B cell (primary cell): ENCODE measurements around the gene SMPD3. TPM values are rescaled to one million over a fixed set of nuclear protein-coding genes. Genes with fewer than 3 reads are reported as not detected.

Experiments used
- ATAC-seq: fragments of 200-7000 bp; cut with Tn5 transposase; one replicate; pipeline ENCODE4 v1.10.0; 2021; ENCODE audit warnings: low read depth, mild to moderate bottlenecking, moderate number of reproducible peaks, moderate library complexity
- CTCF ChIA-PET: fragments of 350-600 bp; sonication (Branson Sonifier 250); formaldehyde crosslinking; loops from one replicate; lab custom pipeline; 2021; ENCODE audit warnings: antibody characterized with exemption, inconsistent platforms; lab: Charles Lee
- POLR2A ChIA-PET: fragments of 350-600 bp; sonication (Branson Sonifier 250); formaldehyde crosslinking; loops from one replicate; lab custom pipeline; 2021; ENCODE audit warnings: antibody characterized with exemption; lab: Charles Lee
- DNase-seq: peaks from one replicate; pipeline ENCODE4 v3.0.0; 2013
- H2AFZ ChIP-seq: 2 replicates; pipeline ENCODE4 v1.6.1; 2012; ENCODE audit warnings: mild to moderate bottlenecking, low read depth, low read length; ENCODE audit not compliant: insufficient read depth, poor library complexity, severe bottlenecking
- H3K27ac ChIP-seq, 2 donors: 1 replicate in 1 of 2; 2 replicates in 1 of 2; pipeline ENCODE4 v1.5.1; 2012 to 2013; ENCODE audit warnings: low read length in 2 of 2, mild to moderate bottlenecking in 2 of 2, moderate library complexity in 1 of 2
- H3K27me3 ChIP-seq, 4 experiments: fragments of 200-600 bp in 1 of 4; sonication (generic) in 1 of 4; replicated peaks in 1 of 4; 1 replicate in 2 of 4; 2 replicates in 2 of 4; pipeline versions ENCODE4 v1.6.1 to v1.7.0; 2013 to 2016; ENCODE audit warnings: low read length in 3 of 4, mild to moderate bottlenecking in 2 of 4, mixed read lengths in 1 of 4, moderate library complexity in 1 of 4; ENCODE audit not compliant: insufficient read depth in 4 of 4, control insufficient read depth in 3 of 4; ENCODE audit errors: control extremely low read depth in 1 of 4
- H3K36me3 ChIP-seq, 2 experiments: replicated peaks in 1 of 2; 1 replicate in 1 of 2; 2 replicates in 1 of 2; pipeline versions ENCODE4 v1.6.1 to v1.7.1; 2013; ENCODE audit warnings: low read length in 1 of 2; ENCODE audit not compliant: insufficient read depth in 2 of 2, control insufficient read depth in 1 of 2; ENCODE audit errors: control extremely low read depth in 1 of 2, extremely low read depth in 1 of 2
- H3K4me1 ChIP-seq, 2 donors: fragments of 200-600 bp in 1 of 2; sonication (generic) in 1 of 2; 1 replicate in 1 of 2; 2 replicates in 1 of 2; pipeline versions ENCODE4 v1.5.1 to v1.6.1; 2013 to 2017; ENCODE audit warnings: low read length in 2 of 2; ENCODE audit not compliant: control insufficient read depth in 2 of 2, insufficient read depth in 2 of 2
- H3K4me2 ChIP-seq: replicated peaks from 2 replicates; pipeline ENCODE3; 2012; ENCODE audit warnings: mild to moderate bottlenecking, low read depth, low read length; ENCODE audit not compliant: poor library complexity, severe bottlenecking
- H3K4me3 ChIP-seq, 5 experiments: fragments of 200-600 bp in 1 of 5; sonication (generic) in 1 of 5; 1 replicate in 3 of 5; 2 replicates in 2 of 5; pipeline versions ENCODE4 v1.5.1 to v1.7.0; 2011 to 2016; ENCODE audit warnings: low read length in 4 of 5, mild to moderate bottlenecking in 4 of 5, low read depth in 2 of 5, control low read depth in 1 of 5, moderate library complexity in 1 of 5; ENCODE audit not compliant: insufficient read depth in 1 of 5; ENCODE audit errors: control extremely low read depth in 1 of 5, extremely low read depth in 1 of 5
- H3K79me2 ChIP-seq: fragments of 200-600 bp; sonication (generic); one replicate; pipeline ENCODE4 v1.6.0; 2016; ENCODE audit warnings: low read length; ENCODE audit not compliant: control insufficient read depth, insufficient read depth
- H3K9ac ChIP-seq: fragments of 200-600 bp; sonication (generic); 2 replicates; pipeline ENCODE4 v1.6.1; 2017; ENCODE audit warnings: mild to moderate bottlenecking, low read length, moderate library complexity
- H3K9me3 ChIP-seq, 3 donors: one replicate each; pipeline versions ENCODE4 v1.6.1 to v1.7.1; 2013; ENCODE audit warnings: low read length in 2 of 3; ENCODE audit not compliant: control insufficient read depth in 2 of 3, insufficient read depth in 1 of 3; ENCODE audit errors: control extremely low read depth in 1 of 3
- H4K20me1 ChIP-seq: 2 replicates; pipeline ENCODE4 v1.6.0; 2012; ENCODE audit warnings: mild to moderate bottlenecking, low read length; ENCODE audit not compliant: insufficient read depth, control insufficient read depth, poor library complexity, severe bottlenecking
- H3K27ac Mint-ChIP-seq: one replicate; pipeline ENCODE4 v1.8.0; 2021; ENCODE audit warnings: mixed read lengths
- H3K27me3 Mint-ChIP-seq: one replicate; pipeline ENCODE4 v1.8.0; 2021; ENCODE audit warnings: mixed read lengths
- H3K4me1 Mint-ChIP-seq: one replicate; pipeline ENCODE4 v1.8.0; 2021; ENCODE audit warnings: mixed read lengths
- H3K4me3 Mint-ChIP-seq: one replicate; pipeline ENCODE4 v1.8.0; 2021; ENCODE audit warnings: mixed read lengths
- H3K9me3 Mint-ChIP-seq: one replicate; pipeline ENCODE4 v1.8.0; 2022; ENCODE audit warnings: mixed read lengths; ENCODE audit not compliant: insufficient read depth
- CTCF ChIP-seq: fragments of 200-600 bp; IDR thresholded peaks from one replicate; pipeline ENCODE4 v1.8.0; 2022; ENCODE audit warnings: antibody characterized with exemption, mild to moderate bottlenecking
- EZH2 ChIP-seq: IDR thresholded peaks from 2 replicates; pipeline ENCODE4 v1.6.1; 2012; ENCODE audit warnings: borderline replicate concordance, low read depth, mild to moderate bottlenecking, moderate library complexity, low read length; ENCODE audit not compliant: insufficient read depth, poor library complexity, severe bottlenecking
- WGBS: methylation state at CpG from one replicate; pipeline ENCODE4 v1.1.5; 2013; ENCODE audit warnings: missing lambda C conversion rate; ENCODE audit not compliant: insufficient coverage; 5-methylcytosine and 5-hydroxymethylcytosine counted together
- intact Hi-C: fragments of 100-400 bp; cut with micrococcal nuclease; formaldehyde crosslinking; loops from one replicate; pipeline ENCODE4 v1.10.0; 2022
- polyA plus RNA-seq: library from polyadenylated mRNA; depleted of rRNA; stranded (reverse); fragments of >200 nt; gene quantifications from 2 replicates; pipeline ENCODE4 v1.2.3, GENCODE V29; 2012
- total RNA-seq, 2 donors: library from RNA; stranded (reverse); fragments of 120-200 nt in 1 of 2; gene quantifications; 1 replicate in 1 of 2; 2 replicates in 1 of 2; pipeline versions ENCODE4 v1.2.3 to v1.2.4, GENCODE V29; 2013 to 2022

The SMPD3 gene
- total and polyA plus RNA-seq, 2 donors (not counting 1 experiment from before 2014, with no cell fraction given), result 1.2 to 2.8 TPM

- Histone ChIP-seq H3K4me2 (no peak overlapping the region), H3K27ac (no peak overlapping the region), H3K4me3 (no peak overlapping the region), H3K79me2 (no peaks in the 10 kb centered on the region), H3K4me1 (peaks cover 0 to 6% of the 10 kb centered on the region in 2 donors), H3K36me3 (no peaks in the 10 kb centered on the region), H3K9me3 (no peaks in the 10 kb centered on the region), H3K9ac (no peak overlapping the region), H4K20me1 (no peaks in the 10 kb centered on the region), H2AFZ (no peak overlapping the region), H3K27me3 (peaks cover 0 to 3% (median 0%) of the 10 kb centered on the region in 4 experiments)
- ChIA-PET POLR2A (interaction anchor here (0.6 kb wide), 1 partner anchor 301 kb away, joined by 5 read pairs; no protein-coding TSS in a partner anchor), CTCF (interaction anchor here (1.2 kb wide), 1 partner anchor 9 kb away, joined by 3 read pairs; no protein-coding TSS in a partner anchor)
- no peak overlapping the region for H3K4me3 Mint-ChIP-seq
- H3K27ac Mint-ChIP-seq, result no peak overlapping the region
- H3K4me1 Mint-ChIP-seq, result peaks cover 5% of the 10 kb centered on the region
- no peaks in the 10 kb centered on the region for H3K9me3 Mint-ChIP-seq
- peaks cover 4% of the 10 kb centered on the region for H3K27me3 Mint-ChIP-seq
- TF ChIP-seq CTCF (no peak), EZH2 (no peak)
- ATAC-seq (no peak), DNase-seq (no peak)
- intact Hi-C loops, result no loop called here
- WGBS, result no CpG with 5 or more reads among the region's 1 CpG
Measured at GRCh38 chr16:68408428-68408827, 39.9 kb downstream of the SMPD3 start.

GRCh38 chr16:68406458-68407152 is 41.7 kb downstream of the SMPD3 start:
- peaks cover 0 to 3% (median 0%) of the 10 kb centered on the region in 4 experiments for H3K27me3 ChIP-seq
- H3K9me3 ChIP-seq, result no peaks in the 10 kb centered on the region
- no peak overlapping the region for H2AFZ ChIP-seq
- no peak for ATAC-seq
- H3K9me3 Mint-ChIP-seq, result no peaks in the 10 kb centered on the region
- WGBS, result 92% methylated on average over 17 of the region's 17 CpGs
- no peak overlapping the region for H3K27ac ChIP-seq
- intact Hi-C loops, result no loop called here
- H3K4me3 ChIP-seq, result no peak overlapping the region
- no peaks in the 10 kb centered on the region for H4K20me1 ChIP-seq
- H3K27ac Mint-ChIP-seq, result no peak overlapping the region
- H3K27me3 Mint-ChIP-seq, result peaks cover 4% of the 10 kb centered on the region
- H3K36me3 ChIP-seq, result no peaks in the 10 kb centered on the region
- H3K4me2 ChIP-seq, result no peak overlapping the region
- CTCF ChIA-PET, result interaction anchor here (1.2 to 1.3 kb wide), 2 partner anchors 8 to 12 kb away, joined by 4 read pairs; no protein-coding TSS in a partner anchor
- no peak overlapping the region for H3K4me3 Mint-ChIP-seq
- no peak for DNase-seq
- H3K79me2 ChIP-seq, result no peaks in the 10 kb centered on the region
- POLR2A ChIA-PET, result no interaction called here
- H3K9ac ChIP-seq, result no peak overlapping the region
- no peak for TF ChIP-seq EZH2
- no peak for TF ChIP-seq CTCF
- peaks cover 0 to 6% of the 10 kb centered on the region in 2 donors for H3K4me1 ChIP-seq
- H3K4me1 Mint-ChIP-seq, result peaks cover 5% of the 10 kb centered on the region
